Prostate gland (tissue), 2 donors: ENCODE measurements around the gene NUAK2. TPM values are rescaled to one million over a fixed set of nuclear protein-coding genes. Genes with fewer than 3 reads are reported as not detected.

Source experiments
- DNase-seq: peaks from one replicate; pipeline ENCODE4 v3.0.0-alpha.2; 2019; ENCODE audit warnings: low spot score
- H3K27ac ChIP-seq, 2 donors: fragments of 200-600 bp; sonication (generic); 2 replicates each; pipeline ENCODE4 v1.5.1; 2017 to 2019
- H3K27me3 ChIP-seq: fragments of 200-600 bp; sonication (generic); replicated peaks from 2 replicates; pipeline ENCODE4 v1.5.1; 2019; ENCODE audit not compliant: insufficient read depth
- H3K36me3 ChIP-seq, 2 donors: fragments of 200-600 bp; sonication (generic); 1 replicate in 1 of 2; 2 replicates in 1 of 2; pipeline versions ENCODE4 v1.5.1 to v1.8.1; 2017 to 2019
- H3K4me1 ChIP-seq: fragments of 200-600 bp; sonication (generic); replicated peaks from 2 replicates; pipeline ENCODE4 v1.5.1; 2019
- H3K4me3 ChIP-seq, 2 donors: fragments of 200-600 bp; sonication (generic); 2 replicates each; pipeline ENCODE4 v1.5.1; 2017 to 2019
- H3K9me3 ChIP-seq: fragments of 200-600 bp; sonication (generic); 2 replicates; pipeline ENCODE4 v1.5.1; 2017
- POLR2A ChIP-seq: fragments of 450-650 bp; IDR thresholded peaks from one replicate; pipeline ENCODE4 v1.6.1; 2016; ENCODE audit warnings: antibody characterized with exemption, mild to moderate bottlenecking
- POLR2AphosphoS5 ChIP-seq: sonication (generic); formaldehyde crosslinking; IDR thresholded peaks from one replicate; pipeline ENCODE4 v1.6.1; 2017; ENCODE audit warnings: antibody characterized with exemption
- WGBS: methylation state at CpG from one replicate; pipeline ENCODE4 v1.1.5; 2018; 5-methylcytosine and 5-hydroxymethylcytosine counted together
- intact Hi-C: fragments of 100-400 bp; cut with DNase I; formaldehyde crosslinking; loops from one replicate; pipeline ENCODE4 v1.14.2; 2022
- total RNA-seq, 2 donors: library from RNA; depleted of rRNA; stranded (reverse); fragments of >200 nt; gene quantifications; one replicate each; pipeline ENCODE4 v1.1.0, GENCODE V29; 2016
- TF ChIP-seq, protein P1 (sequence below), 4 experiments: fragments of 200-600 bp in 2 of 4; fragments of 450-650 bp in 2 of 4; sonication (generic) in 2 of 4; IDR thresholded peaks; 1 replicate in 3 of 4; 2 replicates in 1 of 4; pipeline ENCODE4 v1.5.1; 2016 to 2019; ENCODE audit warnings: antibody characterized with exemption in 4 of 4, mild to moderate bottlenecking in 2 of 4, moderate library complexity in 2 of 4

The NUAK2 gene
- total RNA-seq, 2 donors from 2014 or later, result 3.7 to 20.0 TPM

DNA sequence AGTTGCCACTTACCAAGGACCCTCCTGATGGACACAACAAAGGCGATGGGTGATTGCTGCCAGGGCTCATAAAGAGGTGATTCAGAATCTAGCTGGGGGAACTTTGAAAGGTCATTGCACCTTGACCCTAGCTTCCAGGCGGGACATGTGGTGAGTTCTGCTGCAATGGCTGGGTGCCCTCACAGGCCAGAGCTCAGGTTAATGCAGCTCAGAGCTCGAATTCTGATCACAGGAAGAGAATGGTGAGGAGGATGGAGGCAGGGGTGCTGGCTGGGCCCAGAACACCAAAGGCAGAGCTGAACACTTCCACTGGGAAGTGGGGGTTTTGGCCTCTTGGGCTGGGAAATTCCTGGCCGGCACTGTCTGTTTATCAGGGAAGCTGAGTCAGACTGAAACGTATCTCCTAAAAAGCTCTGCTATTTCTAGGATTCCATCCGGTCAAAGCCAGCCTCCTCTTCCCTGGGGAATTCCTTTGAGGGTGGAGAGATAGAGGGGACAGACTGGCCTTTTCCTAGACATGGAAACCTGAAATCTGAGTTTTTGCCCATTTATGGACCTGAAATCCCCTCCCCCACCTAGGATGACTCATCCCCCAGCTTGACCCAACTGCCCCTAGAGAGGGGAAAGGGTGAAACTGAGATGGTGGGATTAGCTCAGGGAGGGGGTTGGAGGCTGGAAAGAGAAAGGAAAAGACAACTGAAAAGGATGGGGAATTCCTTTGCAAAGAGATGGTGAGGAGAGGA is 27.2 kb downstream of the NUAK2 start:
- Histone ChIP-seq H3K9me3 (no peaks in the 10 kb centered on the region), H3K4me3 (no peak overlapping the region), H3K27me3 (no peaks in the 10 kb centered on the region), H3K27ac (peak overlapping the region; percentile 8 to 33), H3K4me1 (no peaks in the 10 kb centered on the region), H3K36me3 (no peaks in the 10 kb centered on the region)
- no peak for DNase-seq
- intact Hi-C loops, result no loop called here
- peak; percentile 44 for TF ChIP-seq POLR2AphosphoS5
- TF ChIP-seq, protein P1, sequence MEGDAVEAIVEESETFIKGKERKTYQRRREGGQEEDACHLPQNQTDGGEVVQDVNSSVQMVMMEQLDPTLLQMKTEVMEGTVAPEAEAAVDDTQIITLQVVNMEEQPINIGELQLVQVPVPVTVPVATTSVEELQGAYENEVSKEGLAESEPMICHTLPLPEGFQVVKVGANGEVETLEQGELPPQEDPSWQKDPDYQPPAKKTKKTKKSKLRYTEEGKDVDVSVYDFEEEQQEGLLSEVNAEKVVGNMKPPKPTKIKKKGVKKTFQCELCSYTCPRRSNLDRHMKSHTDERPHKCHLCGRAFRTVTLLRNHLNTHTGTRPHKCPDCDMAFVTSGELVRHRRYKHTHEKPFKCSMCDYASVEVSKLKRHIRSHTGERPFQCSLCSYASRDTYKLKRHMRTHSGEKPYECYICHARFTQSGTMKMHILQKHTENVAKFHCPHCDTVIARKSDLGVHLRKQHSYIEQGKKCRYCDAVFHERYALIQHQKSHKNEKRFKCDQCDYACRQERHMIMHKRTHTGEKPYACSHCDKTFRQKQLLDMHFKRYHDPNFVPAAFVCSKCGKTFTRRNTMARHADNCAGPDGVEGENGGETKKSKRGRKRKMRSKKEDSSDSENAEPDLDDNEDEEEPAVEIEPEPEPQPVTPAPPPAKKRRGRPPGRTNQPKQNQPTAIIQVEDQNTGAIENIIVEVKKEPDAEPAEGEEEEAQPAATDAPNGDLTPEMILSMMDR (IDR thresholded peaks at IDR 0.05), result no peak
- 59% methylated on average over 6 of the region's 6 CpGs for WGBS

DNA sequence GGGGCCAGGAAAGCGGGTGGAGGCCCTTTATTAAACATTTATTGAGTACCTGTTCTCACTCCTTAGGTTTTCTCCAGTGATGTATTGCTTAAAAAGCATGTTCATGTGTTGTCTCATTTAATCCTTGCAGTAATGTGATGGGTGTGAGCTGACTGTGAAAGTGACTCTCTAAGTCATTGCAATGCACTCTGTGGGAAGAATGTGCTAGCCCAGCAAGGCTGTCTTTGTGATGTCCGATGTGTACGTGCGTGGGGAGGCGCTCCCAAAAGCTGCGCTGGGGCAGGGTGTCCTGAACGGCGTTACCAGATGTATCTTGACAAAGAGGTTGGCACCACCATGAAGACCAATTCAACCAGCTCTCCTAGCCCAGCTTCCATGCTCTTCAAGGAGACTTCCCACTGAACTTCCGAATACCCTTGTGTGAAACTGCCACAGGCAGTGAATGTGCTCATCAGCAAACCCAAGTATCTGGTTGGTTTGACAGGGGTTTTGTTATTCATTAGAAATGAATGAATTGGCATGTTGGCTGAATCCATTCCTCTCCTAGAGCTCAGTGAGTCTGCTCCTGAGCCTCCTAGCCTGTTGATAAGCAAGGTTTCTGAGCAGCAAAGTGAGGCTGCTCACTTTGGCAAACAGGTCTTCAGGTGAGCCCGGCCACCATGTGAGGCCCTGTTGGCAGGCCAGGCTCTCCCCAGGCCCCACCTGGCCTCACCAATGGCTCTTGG is 28.0 kb downstream of the NUAK2 start:
- DNase-seq, result no peak
- WGBS, result 95% methylated on average over 10 of the region's 10 CpGs
- intact Hi-C loops, result no loop called here
- Histone ChIP-seq H3K4me3 (no peak overlapping the region), H3K27me3 (no peaks in the 10 kb centered on the region), H3K9me3 (no peaks in the 10 kb centered on the region), H3K4me1 (no peaks in the 10 kb centered on the region), H3K36me3 (no peaks in the 10 kb centered on the region), H3K27ac (peak overlapping the region; percentile 8 to 33)
- TF ChIP-seq POLR2AphosphoS5, result no peak
- TF ChIP-seq POLR2A, result no peak
- TF ChIP-seq, protein P1 (IDR thresholded peaks at IDR 0.05), result no peak

DNA sequence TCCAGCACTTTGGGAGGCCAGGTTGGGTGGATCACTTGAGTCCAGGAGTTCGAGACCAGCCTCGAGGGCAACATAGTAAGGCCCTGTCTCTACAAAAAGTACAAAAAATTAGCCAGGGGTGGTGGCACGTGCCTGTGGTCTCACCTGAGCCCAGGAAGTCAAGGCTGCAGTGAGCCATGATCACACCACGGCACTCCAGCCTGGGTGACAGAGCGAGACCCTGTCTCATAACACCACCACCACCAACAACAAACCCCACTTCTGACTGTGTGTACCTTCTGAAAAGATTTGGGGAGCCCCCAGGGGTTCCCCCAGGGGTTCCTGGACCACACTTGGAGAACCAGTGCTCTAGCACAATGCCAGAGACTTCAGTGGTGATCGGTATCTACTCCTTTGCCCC is 29.9 kb downstream of the NUAK2 start:
- WGBS, result 96% methylated on average over 6 of the region's 6 CpGs
- intact Hi-C loops, result no loop called here
- H3K27me3 ChIP-seq, result no peaks in the 10 kb centered on the region
- no peaks in the 10 kb centered on the region for H3K4me1 ChIP-seq
- H3K4me3 ChIP-seq, result no peak overlapping the region
- H3K9me3 ChIP-seq, result no peaks in the 10 kb centered on the region
- TF ChIP-seq, protein P1 (IDR thresholded peaks at IDR 0.05), result no peak
- TF ChIP-seq POLR2A (no peak), POLR2AphosphoS5 (no peak)
- no peak overlapping the region for H3K27ac ChIP-seq
- H3K36me3 ChIP-seq, result no peaks in the 10 kb centered on the region
- DNase-seq, result no peak

DNA sequence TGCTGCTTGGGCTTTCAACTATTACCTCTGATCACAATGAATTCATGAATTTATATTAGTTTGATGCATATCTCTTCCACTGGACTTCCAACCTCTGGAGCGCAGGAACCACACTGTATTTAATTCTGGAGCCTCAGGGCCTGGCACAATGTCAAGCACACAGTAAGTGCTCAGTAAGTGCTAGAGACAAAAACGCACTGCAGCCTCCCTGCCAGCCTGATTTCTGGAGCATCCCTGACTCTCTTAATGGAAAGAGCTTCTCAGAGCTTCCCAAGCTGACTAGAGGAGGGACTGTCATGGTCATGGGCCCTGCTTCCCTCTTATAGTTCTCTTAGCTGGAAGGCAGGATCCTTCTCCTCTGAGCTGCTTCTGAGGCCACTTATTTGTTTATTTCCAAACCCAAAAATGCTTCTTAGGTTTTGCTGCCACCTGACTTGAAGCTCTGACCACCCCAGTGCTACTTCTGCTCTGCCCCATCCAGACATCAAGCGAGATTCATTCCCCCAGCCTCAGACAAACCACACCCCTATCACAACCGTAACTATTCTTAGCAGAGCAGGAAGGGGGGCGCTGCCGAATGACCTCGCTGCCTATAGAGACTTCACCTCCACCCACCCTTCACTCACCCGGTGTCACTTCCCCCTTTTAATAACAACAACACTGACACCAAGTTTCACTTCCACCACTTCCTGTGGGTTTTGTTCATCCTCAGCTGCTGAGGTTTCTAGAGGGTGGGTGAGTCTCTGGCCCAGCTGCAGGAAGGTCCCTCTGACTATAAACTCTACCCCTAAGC is 33.6 kb downstream of the NUAK2 start:
- H3K36me3 ChIP-seq, result no peaks in the 10 kb centered on the region
- H3K9me3 ChIP-seq, result no peaks in the 10 kb centered on the region
- DNase-seq, result peak; percentile 23
- no peaks in the 10 kb centered on the region for H3K27me3 ChIP-seq
- intact Hi-C loops, result no loop called here
- no peak overlapping the region for H3K4me3 ChIP-seq
- no peak overlapping the region for H3K27ac ChIP-seq
- H3K4me1 ChIP-seq, result no peaks in the 10 kb centered on the region
- TF ChIP-seq POLR2A, result no peak
- TF ChIP-seq, protein P1 (IDR thresholded peaks at IDR 0.05), result no peak
- TF ChIP-seq POLR2AphosphoS5, result no peak
- WGBS, result 72% methylated on average over 8 of the region's 8 CpGs
